WERI-Rb-1 (cell line): ENCODE results near the gene FKBP8.

ENCODE experiments used
- DNase-seq: peaks from one replicate; pipeline ENCODE4 v3.0.0-alpha.2; 2020
- H3K27ac ChIP-seq: fragments of 250-450 bp; sonication (Bioruptor Pico); 2 replicates; pipeline ENCODE4 v1.5.1; 2020; ENCODE audit warnings: mild to moderate bottlenecking, moderate library complexity
- H3K27me3 ChIP-seq: fragments of 250-450 bp; sonication (Bioruptor Pico); 2 replicates; pipeline ENCODE4 v1.5.1; 2021; ENCODE audit warnings: mild to moderate bottlenecking, low read depth, moderate library complexity; ENCODE audit not compliant: insufficient read depth, severe bottlenecking
- H3K36me3 ChIP-seq: fragments of 250-450 bp; sonication (Bioruptor Pico); 2 replicates; pipeline ENCODE4 v1.5.1; 2020; ENCODE audit warnings: mild to moderate bottlenecking, moderate library complexity
- H3K4me3 ChIP-seq: 2 replicates; pipeline ENCODE4 v1.5.1; 2011; ENCODE audit warnings: low read depth, mild to moderate bottlenecking, control low read depth, low read length
- H3K9me3 ChIP-seq: fragments of 250-450 bp; sonication (Bioruptor Pico); 2 replicates; pipeline ENCODE4 v1.5.1; 2021; ENCODE audit warnings: mild to moderate bottlenecking, moderate library complexity; ENCODE audit not compliant: severe bottlenecking
- TF ChIP-seq, protein P1 (sequence below): IDR thresholded peaks from 2 replicates; pipeline ENCODE4 v1.5.1; 2011; ENCODE audit warnings: low read depth, mild to moderate bottlenecking, control low read depth, inconsistent platforms, low read length

Gene FKBP8

GRCh38 chr19:18577365-18577914, 34.1 kb upstream of the FKBP8 start:
- Histone ChIP-seq H3K36me3 (peaks cover 46% of the 10 kb centered on the region), H3K27ac (no peak overlapping the region), H3K4me3 (no peak overlapping the region), H3K9me3 (no peaks in the 10 kb centered on the region), H3K27me3 (no peaks in the 10 kb centered on the region)
- TF ChIP-seq, protein P1, sequence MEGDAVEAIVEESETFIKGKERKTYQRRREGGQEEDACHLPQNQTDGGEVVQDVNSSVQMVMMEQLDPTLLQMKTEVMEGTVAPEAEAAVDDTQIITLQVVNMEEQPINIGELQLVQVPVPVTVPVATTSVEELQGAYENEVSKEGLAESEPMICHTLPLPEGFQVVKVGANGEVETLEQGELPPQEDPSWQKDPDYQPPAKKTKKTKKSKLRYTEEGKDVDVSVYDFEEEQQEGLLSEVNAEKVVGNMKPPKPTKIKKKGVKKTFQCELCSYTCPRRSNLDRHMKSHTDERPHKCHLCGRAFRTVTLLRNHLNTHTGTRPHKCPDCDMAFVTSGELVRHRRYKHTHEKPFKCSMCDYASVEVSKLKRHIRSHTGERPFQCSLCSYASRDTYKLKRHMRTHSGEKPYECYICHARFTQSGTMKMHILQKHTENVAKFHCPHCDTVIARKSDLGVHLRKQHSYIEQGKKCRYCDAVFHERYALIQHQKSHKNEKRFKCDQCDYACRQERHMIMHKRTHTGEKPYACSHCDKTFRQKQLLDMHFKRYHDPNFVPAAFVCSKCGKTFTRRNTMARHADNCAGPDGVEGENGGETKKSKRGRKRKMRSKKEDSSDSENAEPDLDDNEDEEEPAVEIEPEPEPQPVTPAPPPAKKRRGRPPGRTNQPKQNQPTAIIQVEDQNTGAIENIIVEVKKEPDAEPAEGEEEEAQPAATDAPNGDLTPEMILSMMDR: no peak
- no peak for DNase-seq

- Histone ChIP-seq H3K36me3 (peaks cover 48% of the 10 kb centered on the region), H3K9me3 (no peaks in the 10 kb centered on the region), H3K27me3 (no peaks in the 10 kb centered on the region), H3K4me3 (no peak overlapping the region), H3K27ac (no peak overlapping the region)
- no peak for DNase-seq
- TF ChIP-seq, protein P1: no peak
Measured at GRCh38 chr19:18576383-18576782, 33.0 kb upstream of the FKBP8 start.

GRCh38 chr19:18574691-18575291, 31.4 kb upstream of the FKBP8 start:
- no peaks in the 10 kb centered on the region for H3K27me3 ChIP-seq
- peaks cover 48% of the 10 kb centered on the region for H3K36me3 ChIP-seq
- DNase-seq: no peak
- H3K9me3 ChIP-seq: no peaks in the 10 kb centered on the region
- H3K4me3 ChIP-seq: no peak overlapping the region
- no peak overlapping the region for H3K27ac ChIP-seq
- TF ChIP-seq, protein P1: no peak

DNA sequence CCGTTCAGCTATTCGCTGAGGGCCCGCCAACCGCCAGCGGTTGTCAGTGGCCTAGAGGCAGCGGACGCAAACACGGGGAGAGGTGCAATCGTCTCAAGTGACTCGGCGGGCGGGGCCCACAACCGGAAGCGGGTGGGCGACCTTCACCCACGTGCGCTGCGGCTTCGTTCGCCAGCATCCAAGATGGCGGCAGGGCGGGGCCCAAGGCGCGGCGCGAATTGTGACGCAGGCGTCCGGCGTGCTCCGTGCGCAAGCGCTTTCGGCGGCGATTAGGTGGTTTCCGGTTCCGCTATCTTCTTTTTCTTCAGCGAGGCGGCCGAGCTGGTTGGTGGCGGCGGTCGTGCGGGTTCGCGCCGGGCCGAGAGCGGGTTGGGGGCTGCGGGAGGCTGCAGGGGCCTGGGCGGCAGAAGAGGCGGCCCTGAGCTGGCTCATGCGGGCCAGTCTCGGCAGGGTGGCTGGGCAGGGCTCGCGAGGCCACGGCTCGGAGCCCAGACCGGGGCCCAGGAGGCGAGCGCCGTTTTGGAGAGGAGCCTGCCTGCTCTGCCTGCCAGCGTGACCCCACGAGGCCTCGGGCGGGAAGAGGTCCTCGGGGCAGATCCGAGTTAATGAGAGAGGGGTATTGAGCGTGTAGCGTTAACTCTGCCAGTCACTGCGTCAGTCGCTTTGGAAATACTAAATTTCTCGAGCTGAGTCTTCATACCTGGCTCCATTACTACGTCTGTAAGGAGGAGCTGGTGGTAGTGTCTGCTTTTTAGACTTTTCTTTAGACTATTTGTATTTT, 28.4 kb upstream of the FKBP8 start, which contains the start of gene UBA52:
Gene UBA52 (plus strand): TSS at position 294 of the 781 bp plus-strand sequence. CDS start 1,444 bp downstream, outside the sequence.
- peaks cover 68% of the 10 kb centered on the region for H3K36me3 ChIP-seq
- H3K9me3 ChIP-seq: no peaks in the 10 kb centered on the region
- TF ChIP-seq, protein P1: no peak
- H3K4me3 ChIP-seq: peak within 1 kb of the TSS; percentile 90
- peak; percentile 97 for DNase-seq
- H3K27ac ChIP-seq: peak within 1 kb of the TSS; percentile 85
- no peaks in the 10 kb centered on the region for H3K27me3 ChIP-seq

- Histone ChIP-seq H3K27me3 (no peaks in the 10 kb centered on the region), H3K9me3 (no peaks in the 10 kb centered on the region), H3K27ac (no peak overlapping the region), H3K36me3 (peaks cover 67% of the 10 kb centered on the region), H3K4me3 (no peak overlapping the region)
- DNase-seq: no peak
- TF ChIP-seq, protein P1: no peak
Measured at GRCh38 chr19:18568367-18568766, 25.0 kb upstream of the FKBP8 start.
